ENCODE data around the gene CASP14. TPM values are rescaled to one million over a fixed set of nuclear protein-coding genes. Genes with fewer than 3 reads are reported as not detected.

CASP14 gene
- total RNA-seq, 1 experiment from 2014 or later, result not detected

GRCh38 chr19:15010501-15011300, 38.6 kb upstream of the CASP14 start (continued):
- TF ChIP-seq ATF3 (CRISPR knock-in tag; conservative IDR thresholded peaks at IDR 0.05) (no peak), CREM (CRISPR knock-in tag; IDR thresholded peaks at IDR 0.05) (no peak), E2F4 (CRISPR knock-in tag; IDR thresholded peaks at IDR 0.05; ENCODE audit: borderline replicate concordance, low read depth) (peak; percentile 83), ZBTB21 (CRISPR knock-in tag; IDR thresholded peaks at IDR 0.05; ENCODE audit: borderline replicate concordance) (no peak), MXD4 (CRISPR knock-in tag; IDR thresholded peaks at IDR 0.05; ENCODE audit: borderline replicate concordance) (no peak), NR3C1 (CRISPR knock-in tag; conservative IDR thresholded peaks at IDR 0.05; ENCODE audit: low read depth) (no peak), ARID4B (CRISPR knock-in tag; IDR thresholded peaks at IDR 0.05; ENCODE audit: borderline replicate concordance) (0 out of 2 replicates have a peak, but pooled peaks have one; percentile 13), NR1H2 (CRISPR knock-in tag; IDR thresholded peaks at IDR 0.05) (no peak), JAZF1 (CRISPR knock-in tag; IDR thresholded peaks at IDR 0.05) (no peak), ZNF416 (CRISPR knock-in tag; IDR thresholded peaks at IDR 0.05) (no peak), TP53 (CRISPR knock-in tag; IDR thresholded peaks at IDR 0.05) (peak; percentile 81; the same call in 1 of the 2 replicates), HMGA2 (CRISPR knock-in tag; IDR thresholded peaks at IDR 0.05) (no peak), AFF4 (CRISPR knock-in tag; IDR thresholded peaks at IDR 0.05; ENCODE audit: borderline replicate concordance) (0 out of 2 replicates have a peak, but pooled peaks have one; percentile 58), GRHL2 (CRISPR knock-in tag; IDR thresholded peaks at IDR 0.05; ENCODE audit: insufficient replicate concordance, severe bottlenecking) (no peak), ZNF232 (CRISPR knock-in tag; IDR thresholded peaks at IDR 0.05) (no peak; the same call in 1 of the 2 replicates), ZNF263 (CRISPR knock-in tag; IDR thresholded peaks at IDR 0.05; ENCODE audit: low read depth) (no peak), ZNF317 (CRISPR knock-in tag; IDR thresholded peaks at IDR 0.05; ENCODE audit: borderline replicate concordance, low read depth) (no peak), NFYB (CRISPR knock-in tag; conservative IDR thresholded peaks at IDR 0.05; ENCODE audit: low read depth) (no peak), MYBL2 (CRISPR knock-in tag; IDR thresholded peaks at IDR 0.05) (peak; percentile 73; the same call in 1 of the 2 replicates), ATF6 (CRISPR knock-in tag; IDR thresholded peaks at IDR 0.05) (peak; percentile 25; the same call in 1 of the 2 replicates), FOXJ3 (CRISPR knock-in tag; IDR thresholded peaks at IDR 0.05; ENCODE audit: borderline replicate concordance) (no peak), PRRX2 (CRISPR knock-in tag; IDR thresholded peaks at IDR 0.05) (no peak), CREB1 (CRISPR knock-in tag; IDR thresholded peaks at IDR 0.05) (no peak), TEAD4 (CRISPR knock-in tag; IDR thresholded peaks at IDR 0.05) (peak; percentile 48; the same call in 1 of the 2 replicates), RELA (CRISPR knock-in tag; IDR thresholded peaks at IDR 0.05; ENCODE audit: borderline replicate concordance) (no peak), ESRRA (CRISPR knock-in tag; IDR thresholded peaks at IDR 0.05; ENCODE audit: borderline replicate concordance) (peak; percentile 58; the same call in 1 of the 2 replicates), ZNF423 (CRISPR knock-in tag; IDR thresholded peaks at IDR 0.05) (no peak)
